ENCODE data around the gene OTOF.

- TF ChIP-seq CTCF (IDR thresholded peaks at IDR 0.05), result no peak
- no peak for TF ChIP-seq FOSL2 (IDR thresholded peaks at IDR 0.05; ENCODE audit: borderline replicate concordance, low read depth)
- TF ChIP-seq MEF2A (IDR thresholded peaks at IDR 0.05; ENCODE audit: borderline replicate concordance, low read depth), result no peak
- no peak for TF ChIP-seq ZBTB33 (IDR thresholded peaks at IDR 0.05; ENCODE audit: borderline replicate concordance, low read depth)
- TF ChIP-seq POLR2AphosphoS5 (IDR thresholded peaks at IDR 0.05; ENCODE audit: low read depth, low read length), result no peak
- TF ChIP-seq, protein P1, sequence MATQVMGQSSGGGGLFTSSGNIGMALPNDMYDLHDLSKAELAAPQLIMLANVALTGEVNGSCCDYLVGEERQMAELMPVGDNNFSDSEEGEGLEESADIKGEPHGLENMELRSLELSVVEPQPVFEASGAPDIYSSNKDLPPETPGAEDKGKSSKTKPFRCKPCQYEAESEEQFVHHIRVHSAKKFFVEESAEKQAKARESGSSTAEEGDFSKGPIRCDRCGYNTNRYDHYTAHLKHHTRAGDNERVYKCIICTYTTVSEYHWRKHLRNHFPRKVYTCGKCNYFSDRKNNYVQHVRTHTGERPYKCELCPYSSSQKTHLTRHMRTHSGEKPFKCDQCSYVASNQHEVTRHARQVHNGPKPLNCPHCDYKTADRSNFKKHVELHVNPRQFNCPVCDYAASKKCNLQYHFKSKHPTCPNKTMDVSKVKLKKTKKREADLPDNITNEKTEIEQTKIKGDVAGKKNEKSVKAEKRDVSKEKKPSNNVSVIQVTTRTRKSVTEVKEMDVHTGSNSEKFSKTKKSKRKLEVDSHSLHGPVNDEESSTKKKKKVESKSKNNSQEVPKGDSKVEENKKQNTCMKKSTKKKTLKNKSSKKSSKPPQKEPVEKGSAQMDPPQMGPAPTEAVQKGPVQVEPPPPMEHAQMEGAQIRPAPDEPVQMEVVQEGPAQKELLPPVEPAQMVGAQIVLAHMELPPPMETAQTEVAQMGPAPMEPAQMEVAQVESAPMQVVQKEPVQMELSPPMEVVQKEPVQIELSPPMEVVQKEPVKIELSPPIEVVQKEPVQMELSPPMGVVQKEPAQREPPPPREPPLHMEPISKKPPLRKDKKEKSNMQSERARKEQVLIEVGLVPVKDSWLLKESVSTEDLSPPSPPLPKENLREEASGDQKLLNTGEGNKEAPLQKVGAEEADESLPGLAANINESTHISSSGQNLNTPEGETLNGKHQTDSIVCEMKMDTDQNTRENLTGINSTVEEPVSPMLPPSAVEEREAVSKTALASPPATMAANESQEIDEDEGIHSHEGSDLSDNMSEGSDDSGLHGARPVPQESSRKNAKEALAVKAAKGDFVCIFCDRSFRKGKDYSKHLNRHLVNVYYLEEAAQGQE (IDR thresholded peaks at IDR 0.05; ENCODE audit: low read depth, low read length), result no peak
- no peak for TF ChIP-seq GATA2 (CRISPR knock-in tag; IDR thresholded peaks at IDR 0.05)
- TF ChIP-seq RXRA (IDR thresholded peaks at IDR 0.05; ENCODE audit: borderline replicate concordance, low read depth), result no peak
- no peak for TF ChIP-seq NRF1 (IDR thresholded peaks at IDR 0.05; ENCODE audit: low read depth, low read length)
- no peak for TF ChIP-seq YY1 (IDR thresholded peaks at IDR 0.05; ENCODE audit: low read depth)
- TF ChIP-seq, protein P2, sequence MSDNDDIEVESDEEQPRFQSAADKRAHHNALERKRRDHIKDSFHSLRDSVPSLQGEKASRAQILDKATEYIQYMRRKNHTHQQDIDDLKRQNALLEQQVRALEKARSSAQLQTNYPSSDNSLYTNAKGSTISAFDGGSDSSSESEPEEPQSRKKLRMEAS (IDR thresholded peaks at IDR 0.05; ENCODE audit: low read depth), result no peak
- no peak for TF ChIP-seq RAD21 (IDR thresholded peaks at IDR 0.05; ENCODE audit: low read length)
- TF ChIP-seq EZH2phosphoT487 (IDR thresholded peaks at IDR 0.05; ENCODE audit: borderline replicate concordance, low read depth), result no peak
- TF ChIP-seq CHD2 (IDR thresholded peaks at IDR 0.05; ENCODE audit: low read length, partially characterized antibody), result no peak
These were observed 35.3 kb upstream of the OTOF start for GRCh38 chr2:26513261-26513660.

Measured in SK-N-SH (cell line).